ENCODE results near the gene GFRA1. TPM values are rescaled to one million over a fixed set of nuclear protein-coding genes. Genes with fewer than 3 reads are reported as not detected.

The GFRA1 gene
- total and polyA plus RNA-seq, 2 of the 4 experiments (the other 2 are of a cell fraction), result 9.1 to 9.3 TPM

- H3K27me3 ChIP-seq (ENCODE audit: control insufficient read depth, insufficient read depth, low read length), result no peaks in the 10 kb centered on the region
- no peaks in the 10 kb centered on the region for H3K9me1 ChIP-seq (ENCODE audit: insufficient read depth, low read length)
- H3K4me3 ChIP-seq (ENCODE audit: insufficient read depth, low read depth, low read length), result no peak overlapping the region
- no peak overlapping the region for H3K9ac ChIP-seq (ENCODE audit: low read depth, low read length)
- POLR2A ChIA-PET (ENCODE audit: unreplicated experiment), result no interaction called here
- H2AK9ac ChIP-seq (replicated peaks; ENCODE audit: low read depth, low read length, poor library complexity), result no peak overlapping the region
- DNase-seq (no peak), ATAC-seq (ENCODE audit: low read depth) (no peak)
- H3K36me3 ChIP-seq (ENCODE audit: control insufficient read depth, insufficient read depth, low read length), result no peaks in the 10 kb centered on the region
- no peak overlapping the region for H3K23ac ChIP-seq (ENCODE audit: low read depth, low read length)
- no peak overlapping the region for H3K4ac ChIP-seq (ENCODE audit: low read depth, low read length)
- H2AFZ ChIP-seq (replicated peaks; ENCODE audit: low read length, poor library complexity), result no peak overlapping the region
- no peak overlapping the region for H4K91ac ChIP-seq (ENCODE audit: insufficient read depth, low read depth, low read length)
- H4K20me1 ChIP-seq (ENCODE audit: insufficient read depth, low read length), result no peaks in the 10 kb centered on the region
- H2BK120ac ChIP-seq (ENCODE audit: low read depth, low read length), result no peak overlapping the region
- H3K4me2 ChIP-seq (ENCODE audit: low read depth, low read length), result no peak overlapping the region
- no peak overlapping the region for H4K5ac ChIP-seq (ENCODE audit: low read depth, low read length)
- H3K9me3 ChIP-seq (ENCODE audit: control insufficient read depth, insufficient read depth, low read length), result no peaks in the 10 kb centered on the region
- H3K79me1 ChIP-seq (ENCODE audit: low read depth in 1 of 2, low read length in 2 of 2), result no peaks in the 10 kb centered on the region
- no peak overlapping the region for H4K8ac ChIP-seq (ENCODE audit: low read depth in 2 of 2, low read length in 2 of 2)
- CTCF ChIA-PET, result no interaction called here
- H3K18ac ChIP-seq (ENCODE audit: low read depth, low read length), result no peak overlapping the region
- no peak overlapping the region for H2BK5ac ChIP-seq (ENCODE audit: low read depth, low read length, poor library complexity, severe bottlenecking)
- TF ChIP-seq MAFK (IDR thresholded peaks at IDR 0.05; ENCODE audit: low read depth, low read length), result no peak
- TF ChIP-seq FOS (IDR thresholded peaks at IDR 0.05; ENCODE audit: low read depth, low read length), result no peak
- no peak for TF ChIP-seq CTCF (conservative IDR thresholded peaks at IDR 0.05; ENCODE audit: low read depth, low read length)
- no peak for TF ChIP-seq BHLHE40 (IDR thresholded peaks at IDR 0.05; ENCODE audit: low read depth, low read length)
- no peak for TF ChIP-seq MXI1 (IDR thresholded peaks at IDR 0.05; ENCODE audit: borderline replicate concordance, low read depth, low read length)
- TF ChIP-seq RCOR1 (IDR thresholded peaks at IDR 0.05; ENCODE audit: insufficient replicate concordance, low read length), result no peak
- TF ChIP-seq NFE2L2 (IDR thresholded peaks at IDR 0.05; ENCODE audit: low read depth, low read length), result no peak
- no peak for TF ChIP-seq RAD21 (IDR thresholded peaks at IDR 0.05; ENCODE audit: low read length)
- dilution Hi-C loops (cut with HindIII; ENCODE audit: low sequenced_read_pairs, unreplicated experiment) (no loop called here), intact Hi-C loops (cut with micrococcal nuclease) (no loop called here), in situ Hi-C loops (cut with MboI; ENCODE audit: low sequenced_read_pairs) (no loop called here)
- no peak overlapping the region for H3K27ac ChIP-seq (ENCODE audit: insufficient read depth, low read length)
- H2BK15ac ChIP-seq (ENCODE audit: low read depth, low read length), result no peak overlapping the region
- H2BK20ac ChIP-seq (ENCODE audit: low read depth, low read length), result no peak overlapping the region
- H3K4me1 ChIP-seq (ENCODE audit: control insufficient read depth, insufficient read depth, low read length), result no peaks in the 10 kb centered on the region
- no CpG with 5 or more reads among the region's 2 CpGs for WGBS, 2 experiments (ENCODE audit: extremely low coverage in 2 of 2, insufficient read length in 1 of 2)
- no peak overlapping the region for H3K14ac ChIP-seq (replicated peaks; ENCODE audit: low read depth, low read length)
- BruUV-seq (replicated peaks), result no TSS peak
- H2AK5ac ChIP-seq (ENCODE audit: low read depth, low read length), result no peak overlapping the region
- H3K56ac ChIP-seq (ENCODE audit: extremely low read depth, insufficient read depth, low read length), result no peak overlapping the region
These were observed 39.8 kb downstream of the GFRA1 start for GRCh38 chr10:116233230-116233629.
